Middle frontal gyrus (tissue), 1 donor: ENCODE data around the gene NOVA1.

Experiments used
- DNase-seq: peaks from one replicate; pipeline ENCODE4 v3.0.0-alpha.2; 2015; ENCODE audit warnings: low spot score; ENCODE audit errors: extremely low spot score

NOVA1 gene

DNA sequence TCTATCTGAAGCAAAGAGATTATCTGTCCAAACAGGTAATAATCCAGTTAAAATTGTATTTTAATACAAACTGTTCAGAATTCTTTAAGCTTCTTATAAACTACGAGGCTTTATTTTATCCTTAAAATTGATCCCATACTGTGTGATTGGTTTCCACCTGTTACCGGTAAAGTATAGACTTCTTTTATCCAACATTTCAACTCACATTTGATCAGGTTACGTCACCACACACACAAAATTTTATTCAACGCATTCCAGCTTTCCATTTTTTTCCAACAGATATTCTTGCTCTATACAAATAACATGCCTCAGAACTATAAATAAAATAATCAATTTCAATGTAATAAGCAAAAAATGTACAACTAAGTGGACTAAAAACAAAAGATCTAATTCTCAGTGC lies 4.5 kb downstream of the NOVA1 start:
- no peak for DNase-seq

DNA sequence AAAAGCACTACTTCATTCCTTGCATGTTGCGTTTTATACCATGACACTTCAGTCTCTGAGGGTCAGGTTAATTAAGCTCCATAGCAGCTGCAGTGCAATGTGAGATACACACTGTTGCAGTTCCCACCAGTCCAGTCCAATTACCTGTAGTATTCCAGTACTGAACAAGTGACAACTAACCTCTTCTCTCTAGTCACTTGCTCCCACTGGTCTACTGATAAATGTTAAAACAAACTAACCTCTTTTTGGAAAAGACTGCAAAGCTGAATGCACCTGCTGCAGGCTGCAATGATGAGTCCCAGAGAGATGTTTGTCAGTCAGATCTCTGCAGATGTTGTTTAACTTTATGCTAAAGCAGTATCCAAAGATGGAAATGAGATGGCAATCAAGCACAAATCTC lies 7.9 kb downstream of the NOVA1 start:
- no peak for DNase-seq

DNA sequence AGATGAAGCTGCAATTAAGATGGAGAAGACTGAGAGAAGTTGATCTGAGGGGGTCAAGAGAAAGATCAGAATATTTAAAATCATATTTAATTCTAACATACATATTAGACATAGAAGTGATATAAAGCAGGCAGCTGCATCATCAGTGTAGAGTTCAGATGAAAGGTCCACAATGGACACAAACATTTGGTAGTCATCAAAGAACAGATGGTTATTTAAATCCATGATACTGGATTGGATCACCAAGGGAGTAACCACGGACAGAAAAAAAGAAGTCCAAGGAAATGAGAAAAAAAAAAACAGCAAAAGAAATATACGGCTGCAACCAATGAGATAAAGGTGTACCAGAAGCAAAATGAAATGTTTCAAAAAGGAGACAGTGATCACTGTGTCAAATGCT lies 20.1 kb downstream of the NOVA1 start:
- DNase-seq: no peak

DNA sequence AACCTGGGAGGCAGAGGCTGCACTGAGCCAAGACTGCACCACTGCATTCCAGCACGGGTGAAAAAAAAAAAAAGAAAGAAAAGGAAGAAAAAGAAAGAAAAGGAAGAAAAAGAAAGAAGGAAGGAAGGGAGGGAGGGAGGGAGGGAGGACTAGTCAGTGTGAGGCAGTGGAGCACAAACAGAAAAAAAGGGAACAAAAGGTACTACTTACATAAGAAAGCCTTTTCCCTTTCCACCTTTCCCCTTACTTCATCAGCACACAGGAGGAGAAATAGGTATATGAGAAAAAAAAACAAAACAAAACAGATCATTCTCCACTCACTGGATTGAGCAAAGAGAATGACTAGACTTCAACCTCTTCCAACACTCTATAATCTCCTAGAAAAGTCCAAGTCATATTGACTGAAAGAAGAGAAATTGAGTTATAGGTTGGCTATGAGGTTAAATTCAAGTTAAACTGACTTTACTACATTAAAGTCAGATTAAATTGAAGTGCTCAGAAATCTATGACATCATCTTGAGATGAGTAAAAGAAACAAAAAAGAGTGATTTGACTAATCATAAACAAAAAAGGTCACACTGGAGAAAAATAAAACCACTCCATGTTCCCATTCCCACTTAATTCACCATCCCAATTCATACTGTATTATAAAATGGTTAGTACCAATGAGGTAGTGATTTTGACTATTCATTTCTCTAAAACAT lies 43.6 kb downstream of the NOVA1 start:
- DNase-seq: no peak

DNA sequence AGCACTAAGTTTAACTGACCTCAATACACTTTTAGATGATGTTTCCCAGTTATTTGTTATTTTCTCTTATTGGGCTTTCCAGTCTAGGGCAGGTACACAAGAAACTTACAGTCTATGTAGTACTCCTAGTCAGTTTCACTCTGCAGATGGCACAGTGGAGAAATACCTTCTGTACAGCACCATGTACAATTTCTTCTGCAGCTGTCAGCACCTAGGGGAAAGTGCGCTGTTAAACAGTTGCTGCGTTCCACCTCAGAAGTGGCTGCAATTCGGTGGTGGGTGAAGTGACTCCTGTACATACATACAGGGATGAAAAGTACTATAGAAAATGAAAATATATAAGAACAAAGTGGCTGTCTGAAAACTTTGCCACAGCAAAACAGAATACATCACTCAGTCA lies 48.3 kb downstream of the NOVA1 start:
- no peak for DNase-seq

DNA sequence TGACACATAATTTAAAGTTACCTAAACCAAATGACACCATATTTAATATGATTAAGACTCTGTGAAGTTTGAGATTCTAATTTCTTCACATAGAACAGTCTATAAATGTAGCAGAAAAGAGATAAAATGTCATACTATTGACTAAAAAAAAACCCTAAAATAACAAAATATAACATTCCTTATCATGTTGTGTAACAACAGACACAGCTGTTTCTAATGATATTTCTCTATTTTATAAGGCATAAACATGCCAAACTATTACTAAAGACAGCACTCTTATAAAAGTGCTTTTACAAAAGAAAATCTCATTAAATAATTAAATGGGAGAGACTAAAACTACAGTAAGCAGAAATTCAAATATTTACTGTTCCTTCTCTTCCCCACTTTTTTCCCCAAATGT lies 49.4 kb downstream of the NOVA1 start:
- no peak for DNase-seq

DNA sequence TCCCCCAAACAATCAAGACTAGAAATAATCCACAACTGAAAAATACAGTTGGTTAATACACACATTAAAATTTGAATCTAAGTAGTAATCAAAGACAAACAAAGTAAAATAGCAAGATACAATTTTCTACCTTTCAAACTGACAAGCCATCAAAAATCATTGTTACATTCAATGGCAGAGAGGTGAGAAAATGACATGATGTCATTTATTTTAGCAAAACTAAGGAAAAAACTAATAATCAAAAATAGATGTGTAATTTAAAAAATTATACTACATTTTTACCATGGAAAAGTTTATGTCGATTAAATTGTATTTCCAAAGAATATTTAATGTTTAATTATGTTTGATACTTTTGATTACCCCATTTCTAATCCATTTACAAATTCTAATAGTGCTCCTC lies 59.7 kb downstream of the NOVA1 start:
- DNase-seq: no peak

DNA sequence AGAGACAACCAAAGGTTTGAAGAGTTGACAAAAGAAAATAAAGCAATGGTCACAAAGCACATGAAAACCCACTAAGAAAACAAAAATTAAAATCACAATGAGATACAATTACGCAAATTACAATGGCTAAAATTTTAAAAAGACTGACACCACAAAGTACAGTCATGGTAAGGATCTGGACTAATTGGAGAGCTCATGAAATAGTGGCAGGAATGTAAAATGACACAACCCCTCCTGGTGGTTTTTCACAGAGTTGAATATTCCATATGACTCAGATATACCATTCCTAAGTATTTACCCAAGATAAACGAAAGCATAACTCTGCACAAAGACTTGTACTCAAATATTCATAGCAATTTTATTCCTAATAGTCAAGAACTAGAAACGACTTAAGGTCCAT lies 65.9 kb downstream of the NOVA1 start:
- no peak for DNase-seq

DNA sequence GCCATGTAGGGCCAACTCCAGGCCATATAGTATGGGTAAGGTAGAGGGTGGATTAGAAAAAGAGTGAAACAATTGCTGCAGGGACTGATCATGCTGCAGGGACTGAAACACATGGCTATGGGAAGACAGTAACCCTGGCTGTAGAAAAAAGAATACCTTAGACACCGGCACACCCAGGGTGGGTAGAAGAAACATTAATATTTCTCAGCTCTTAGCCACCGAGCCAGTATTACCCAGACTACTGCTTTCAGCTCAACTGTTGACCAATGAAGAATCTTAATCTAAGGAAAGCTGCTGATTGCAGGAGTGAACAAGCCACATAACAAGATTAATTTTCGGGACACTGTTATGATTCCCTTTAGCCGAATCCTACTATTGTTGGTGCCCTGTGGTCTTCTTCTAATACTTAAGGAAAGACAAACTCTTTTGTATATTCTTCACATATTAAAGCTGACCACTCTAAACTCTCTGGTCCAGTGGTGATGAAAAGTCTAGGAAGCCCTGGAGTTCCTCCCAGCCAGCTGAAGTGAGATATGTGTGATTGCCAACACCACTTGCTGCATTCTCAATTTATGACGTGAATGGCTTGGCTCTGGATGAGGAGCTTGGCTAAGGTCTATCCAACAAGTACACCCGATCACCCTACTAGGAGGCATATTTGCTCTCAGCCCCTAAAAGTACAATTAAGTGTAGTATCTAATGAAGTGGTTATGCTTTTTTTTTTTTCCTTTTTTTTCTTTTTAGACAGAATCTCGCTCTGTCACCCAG lies 69.2 kb downstream of the NOVA1 start:
- DNase-seq: no peak

DNA sequence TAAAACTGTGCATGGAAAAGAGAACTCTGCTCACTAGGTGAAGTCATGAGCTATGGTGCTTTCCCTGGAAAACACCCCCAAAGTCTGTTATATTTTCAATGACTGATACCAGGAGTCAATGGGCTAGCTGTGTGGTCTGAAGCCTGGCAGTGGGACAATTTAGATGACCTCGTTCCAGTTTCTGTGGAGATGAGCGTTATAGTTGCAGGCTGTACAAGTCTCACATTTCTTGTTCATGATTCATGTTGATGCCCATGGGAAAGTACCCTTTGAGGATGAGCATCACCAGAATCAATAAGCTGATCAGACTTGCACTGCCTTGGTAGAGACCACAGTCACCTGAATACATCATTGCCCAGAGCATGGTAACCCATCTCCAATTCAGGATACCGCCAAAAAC lies 70.7 kb downstream of the NOVA1 start:
- DNase-seq: no peak

DNA sequence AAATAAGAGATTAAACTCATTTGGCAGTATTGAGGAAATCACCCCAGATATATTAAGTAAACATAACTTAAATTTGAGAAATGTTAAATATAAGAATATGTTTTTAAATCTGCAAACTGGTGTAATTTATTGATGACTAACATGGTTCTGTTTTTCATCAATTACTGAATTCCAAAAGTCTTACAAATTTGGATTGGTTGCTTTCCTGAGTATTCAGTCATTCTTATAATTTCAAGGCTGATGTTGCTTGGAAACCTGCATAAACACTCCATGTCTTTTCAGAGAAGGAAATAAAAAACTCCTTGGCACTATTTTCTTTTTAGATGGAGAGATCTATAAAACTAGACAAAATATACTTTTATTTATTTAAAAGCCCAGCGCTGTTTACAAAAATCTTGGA lies 71.7 kb downstream of the NOVA1 start:
- no peak for DNase-seq

DNA sequence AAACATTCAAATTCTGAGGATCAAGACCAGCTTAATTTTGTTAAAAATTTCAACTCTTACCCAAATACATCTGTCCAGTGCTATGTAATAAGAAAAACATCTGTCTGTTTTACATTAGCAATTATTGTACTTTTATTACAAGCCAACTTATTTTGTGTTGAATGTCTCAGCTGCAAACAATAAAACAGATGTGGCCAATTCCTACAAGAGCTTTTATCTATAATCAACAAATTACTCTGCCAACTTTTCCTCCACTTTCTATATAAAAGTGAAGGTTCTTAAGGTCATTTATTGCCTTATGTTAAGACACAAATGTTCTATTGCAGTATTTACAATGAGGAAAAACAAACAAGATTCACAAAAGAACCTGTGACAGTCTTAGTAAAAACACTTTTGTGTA lies 72.7 kb downstream of the NOVA1 start:
- DNase-seq: no peak

DNA sequence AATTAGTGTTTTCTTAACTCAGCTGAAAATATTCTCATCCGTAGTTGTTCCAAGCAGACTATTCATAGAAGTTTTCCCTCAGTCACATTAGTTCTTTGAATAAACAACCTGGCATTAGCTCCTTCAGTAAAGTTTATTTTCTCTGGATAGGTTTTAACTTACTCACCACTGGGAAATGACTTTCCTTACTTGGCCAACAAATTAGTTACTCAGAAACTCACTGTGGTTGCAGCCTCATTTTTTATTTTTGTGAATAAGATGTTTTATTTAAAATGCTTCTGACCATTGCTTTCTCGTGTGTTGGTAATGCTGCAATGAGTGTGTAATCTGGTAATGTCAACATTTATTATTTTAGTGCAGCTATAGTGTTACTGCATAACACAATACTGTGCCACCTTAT lies 74.9 kb downstream of the NOVA1 start:
- DNase-seq: no peak

DNA sequence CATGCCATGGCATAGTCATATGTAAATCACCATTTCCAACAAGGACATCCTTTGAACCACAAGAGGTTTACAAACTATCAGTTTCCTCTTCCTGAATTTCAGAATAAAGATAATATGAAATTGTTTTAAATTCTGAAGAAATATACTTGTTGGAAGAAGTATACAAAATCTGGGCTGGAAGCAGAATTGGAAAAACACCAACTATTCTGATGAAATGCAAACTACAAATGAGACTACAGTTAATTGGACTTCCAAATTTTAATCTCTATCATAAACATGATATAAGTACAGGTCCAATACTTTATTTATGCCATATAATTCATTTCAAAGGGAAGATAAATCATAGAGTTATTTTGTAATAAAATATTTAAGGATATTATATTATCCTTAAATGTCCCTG lies 80.1 kb downstream of the NOVA1 start:
- DNase-seq: no peak

DNA sequence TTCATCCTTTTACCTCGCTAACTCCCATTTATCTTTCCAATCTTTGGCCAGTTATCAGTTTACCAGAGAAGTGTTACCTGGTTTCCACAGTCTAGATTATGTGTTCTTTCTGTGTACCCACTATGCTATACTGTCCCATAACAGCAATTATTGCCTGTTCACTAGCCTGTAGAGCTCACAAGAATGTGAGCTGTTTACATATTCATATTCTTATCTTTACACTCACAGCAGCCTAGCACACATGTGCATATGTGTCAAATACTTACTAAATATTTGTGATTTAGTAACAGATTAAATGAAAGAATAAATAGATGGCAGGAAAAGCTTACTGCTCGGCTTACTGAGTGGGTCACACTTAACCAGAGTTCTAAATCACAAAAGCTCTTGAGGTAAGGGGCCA lies 97.8 kb downstream of the NOVA1 start:
- DNase-seq: no peak

DNA sequence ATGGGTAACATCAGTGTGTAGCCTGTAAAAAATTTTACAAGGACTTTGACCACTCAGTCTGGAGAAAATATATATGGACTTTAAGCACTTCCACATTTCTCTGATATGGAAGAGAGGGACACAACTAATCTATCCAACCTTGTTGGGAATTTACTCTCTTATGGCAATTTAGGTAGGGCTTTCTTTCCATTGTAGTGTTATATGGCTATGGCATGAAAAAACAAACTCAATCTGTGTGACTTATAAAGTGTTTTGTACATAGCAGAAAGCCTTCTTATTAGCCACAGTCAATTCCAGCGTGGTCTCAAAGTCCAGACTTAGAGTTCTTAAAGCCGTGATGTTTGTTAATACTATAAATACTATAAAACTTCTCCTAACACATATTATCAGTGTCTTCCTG lies 98.3 kb downstream of the NOVA1 start:
- no peak for DNase-seq

DNA sequence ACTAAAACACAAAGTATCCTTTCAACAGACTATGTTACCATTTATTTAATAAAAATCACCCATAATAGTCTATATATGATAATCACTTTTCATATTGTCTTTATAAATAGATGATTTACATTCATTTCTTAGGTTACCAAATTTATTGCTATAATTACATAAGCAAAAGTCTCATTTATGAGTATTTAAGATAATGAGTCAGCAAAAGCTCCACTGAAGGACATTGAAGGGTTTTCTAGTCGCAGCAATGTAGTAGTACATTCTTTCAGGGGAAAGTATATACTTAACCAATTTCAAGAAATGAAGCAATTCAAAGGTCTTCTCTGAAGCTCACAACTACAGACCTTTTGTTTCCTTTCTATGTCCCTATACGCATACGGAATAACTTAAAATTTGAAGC lies 110.9 kb downstream of the NOVA1 start:
- DNase-seq: no peak

DNA sequence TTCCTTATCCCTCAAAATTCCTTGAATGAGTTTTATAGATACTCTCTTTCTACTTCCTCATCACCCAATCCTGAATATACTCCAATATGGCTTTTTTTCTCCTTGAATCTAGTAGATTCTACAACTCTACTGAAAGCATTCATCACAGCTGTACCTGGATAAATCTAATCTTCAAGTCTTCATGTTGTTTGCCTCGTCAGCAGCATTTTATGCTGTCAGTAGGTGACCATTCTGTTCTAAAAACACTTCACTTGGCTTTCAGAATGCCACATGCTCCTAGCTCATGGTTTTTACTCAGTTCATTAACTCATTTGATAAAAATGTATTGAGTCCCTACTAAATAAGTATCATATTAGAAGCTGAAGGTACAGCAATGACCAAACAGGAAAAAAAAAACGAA lies 113.3 kb downstream of the NOVA1 start:
- DNase-seq: no peak

DNA sequence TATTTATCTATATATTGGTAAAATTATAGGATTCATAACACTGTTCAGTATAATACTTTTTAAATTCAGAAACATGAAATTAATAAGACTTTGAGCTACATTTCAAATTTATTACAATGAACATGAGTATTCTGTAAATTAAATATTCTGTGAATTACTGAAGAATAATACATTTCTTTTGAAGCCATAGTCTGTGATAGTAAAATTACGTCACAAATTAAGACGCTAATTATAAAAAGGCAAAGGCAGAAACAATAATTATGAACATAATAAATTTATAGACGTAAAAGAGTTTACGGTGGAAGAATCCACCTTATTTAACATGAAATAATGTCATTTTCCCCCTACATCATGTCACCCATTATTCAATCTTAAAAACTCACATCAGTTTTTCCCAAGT lies 118.9 kb downstream of the NOVA1 start:
- DNase-seq: no peak

DNA sequence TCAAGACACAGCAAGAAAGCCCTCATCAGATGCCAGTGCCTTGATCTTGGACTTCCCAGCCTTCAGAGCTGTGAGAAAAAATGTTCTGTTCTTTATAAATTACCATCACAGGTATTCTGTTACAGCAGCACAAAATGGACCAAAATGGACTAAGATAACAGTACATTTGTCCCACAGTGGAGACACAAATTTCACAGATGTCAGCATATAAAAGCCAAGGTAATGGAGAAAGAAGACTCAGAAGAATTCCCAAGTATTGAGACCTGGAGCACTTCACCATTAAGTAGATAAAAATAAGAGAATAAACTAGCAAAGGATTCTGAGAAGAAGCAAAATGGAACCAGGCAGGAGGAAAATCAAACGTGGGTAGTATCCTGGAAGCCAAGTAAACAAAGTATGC lies 131.0 kb downstream of the NOVA1 start:
- no peak for DNase-seq

DNA sequence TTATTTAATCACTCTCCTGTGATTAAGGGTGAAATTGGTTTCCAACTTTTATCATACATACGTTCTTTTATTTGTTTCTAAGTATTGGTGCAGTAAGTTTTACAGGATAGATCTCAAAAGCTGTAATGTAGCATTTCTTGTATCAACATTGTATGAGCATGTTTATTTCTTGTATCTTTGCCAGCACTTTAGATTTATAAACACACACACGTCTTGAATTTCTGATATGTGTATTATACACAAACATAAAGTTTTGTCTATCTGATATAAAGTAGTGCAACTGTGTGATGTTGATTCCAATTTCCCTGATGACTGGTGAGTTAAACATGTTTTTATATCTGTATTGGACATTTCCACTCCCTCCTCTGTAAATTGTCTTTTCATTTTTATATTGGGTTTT lies 134.7 kb downstream of the NOVA1 start:
- DNase-seq: no peak

DNA sequence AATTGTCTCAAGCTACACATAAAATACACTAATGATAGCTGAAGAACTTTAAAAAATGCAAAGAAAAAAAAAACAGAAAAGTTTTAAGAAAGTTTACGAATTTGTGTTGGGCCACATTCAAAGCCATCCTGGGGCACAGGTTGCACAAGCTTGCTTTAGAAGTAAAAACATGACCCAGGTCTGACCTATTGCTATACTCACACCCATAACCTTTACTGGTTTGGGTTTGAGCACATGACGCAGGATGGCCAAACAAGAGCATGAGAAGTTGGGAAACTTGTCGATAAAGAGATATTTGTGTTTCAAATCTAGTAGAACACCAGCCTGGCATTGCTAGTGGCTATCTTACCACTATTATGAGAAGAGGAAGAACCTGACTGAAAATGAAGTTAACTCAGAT lies 143.7 kb downstream of the NOVA1 start:
- DNase-seq: no peak

DNA sequence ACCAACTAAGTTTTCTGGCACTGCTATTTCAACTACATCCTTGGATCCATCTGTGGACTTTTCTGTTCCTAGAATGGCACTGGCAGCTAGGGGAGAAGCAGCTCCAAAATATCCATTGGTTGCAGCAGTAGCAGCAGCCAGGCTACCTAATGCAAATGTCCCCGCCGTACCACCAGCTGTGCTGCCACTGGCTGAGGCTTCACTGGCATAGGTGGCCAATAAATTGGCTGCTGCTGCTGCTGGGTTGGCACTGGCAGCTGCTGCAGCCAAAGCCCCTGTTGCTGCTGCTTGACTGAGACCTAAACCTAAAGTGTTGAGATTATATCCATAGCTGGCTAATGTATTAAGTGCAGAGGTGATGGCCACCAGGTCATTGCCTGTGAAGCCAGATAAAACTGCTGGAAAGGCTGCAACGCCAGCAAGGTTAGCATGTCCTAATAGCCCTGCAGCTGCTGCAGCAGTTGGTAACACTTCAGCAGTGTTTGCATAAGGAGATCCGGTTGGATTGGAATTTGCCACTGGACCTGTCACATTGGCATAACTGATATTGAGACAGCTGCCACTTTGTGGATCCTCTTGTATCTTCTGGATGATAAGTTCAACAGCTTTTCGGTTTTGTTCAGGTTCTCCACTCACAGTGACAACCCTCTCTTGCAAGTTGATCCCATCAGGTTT lies 149.5 kb downstream of the NOVA1 start:
- no peak for DNase-seq
